SK-N-SH treated with all-trans-retinoic acid at 6 μM for 48 hours (cell line): Measurements from ENCODE around the gene PTPRT.

Source experiments
- ATAC-seq: fragments of 200-7000 bp; cut with Tn5 transposase; 3 replicates; pipeline ENCODE4 v1.9.1; 2020; ENCODE audit warnings: mild to moderate bottlenecking, moderate library complexity
- ARNTL ChIP-seq: fragments of 450-650 bp; formaldehyde crosslinking; IDR thresholded peaks from 2 replicates; pipeline ENCODE4 v1.5.0; 2020; ENCODE audit warnings: low read depth, mild to moderate bottlenecking, moderate library complexity, borderline replicate concordance
- BACH2 ChIP-seq: fragments of 250-450 bp; sonication (Bioruptor Pico); IDR thresholded peaks from 2 replicates; pipeline ENCODE4 v1.9.0; 2021; ENCODE audit warnings: mild to moderate bottlenecking, borderline replicate concordance
- CREB5 ChIP-seq: fragments of 250-450 bp; sonication (Bioruptor Pico); IDR thresholded peaks from 2 replicates; pipeline ENCODE4 v1.5.1; 2020; ENCODE audit warnings: low read depth, mild to moderate bottlenecking, moderate library complexity
- CSDC2 ChIP-seq: fragments of 250-450 bp; sonication (Bioruptor Pico); IDR thresholded peaks from 2 replicates; pipeline ENCODE4 v1.5.0; 2020; ENCODE audit warnings: mild to moderate bottlenecking, moderate library complexity
- CSRNP3 ChIP-seq: fragments of 250-450 bp; sonication (Bioruptor Pico); IDR thresholded peaks from 2 replicates; pipeline ENCODE4 v1.5.1; 2021; ENCODE audit warnings: mild to moderate bottlenecking, moderate library complexity
- ESRRG ChIP-seq: fragments of 250-450 bp; sonication (Bioruptor Pico); IDR thresholded peaks from 2 replicates; pipeline ENCODE4 v1.6.1; 2021; ENCODE audit warnings: mild to moderate bottlenecking
- GLIS3 ChIP-seq: fragments of 250-450 bp; sonication (Bioruptor Pico); IDR thresholded peaks from 2 replicates; pipeline ENCODE4 v1.5.0; 2020; ENCODE audit warnings: mild to moderate bottlenecking, moderate library complexity
- ISL1 ChIP-seq: fragments of 250-450 bp; sonication (Bioruptor Pico); IDR thresholded peaks from 2 replicates; pipeline ENCODE4 v2.1.2; 2022; ENCODE audit warnings: mild to moderate bottlenecking, moderate library complexity
- OSR1 ChIP-seq: fragments of 250-450 bp; sonication (Bioruptor Pico); IDR thresholded peaks from 2 replicates; pipeline ENCODE4 v1.8.0; 2022; ENCODE audit warnings: moderate library complexity, mild to moderate bottlenecking, inconsistent platforms
- POU6F1 ChIP-seq: fragments of 250-450 bp; sonication (Bioruptor Pico); IDR thresholded peaks from 2 replicates; pipeline ENCODE4 v1.8.0; 2021; ENCODE audit warnings: low read depth, mild to moderate bottlenecking, moderate library complexity, borderline replicate concordance
- PPARA ChIP-seq: fragments of 250-450 bp; sonication (Bioruptor Pico); IDR thresholded peaks from 2 replicates; pipeline ENCODE4 v1.5.0; 2020; ENCODE audit warnings: mild to moderate bottlenecking, borderline replicate concordance
- RARB ChIP-seq: fragments of 250-450 bp; sonication (Bioruptor Pico); IDR thresholded peaks from 2 replicates; pipeline ENCODE4 v1.8.0; 2021; ENCODE audit warnings: mild to moderate bottlenecking, moderate library complexity
- SNAI2 ChIP-seq: fragments of 250-450 bp; sonication (Bioruptor Pico); IDR thresholded peaks from 2 replicates; pipeline ENCODE4 v1.5.0; 2020; ENCODE audit warnings: mild to moderate bottlenecking, moderate library complexity
- TCF4 ChIP-seq: fragments of 250-450 bp; sonication (Bioruptor Pico); IDR thresholded peaks from 2 replicates; pipeline ENCODE4 v1.8.0; 2021; ENCODE audit warnings: mild to moderate bottlenecking, moderate library complexity, borderline replicate concordance
- TOX ChIP-seq: fragments of 250-450 bp; sonication (Bioruptor Pico); IDR thresholded peaks from 2 replicates; pipeline ENCODE4 v1.8.0; 2021; ENCODE audit warnings: mild to moderate bottlenecking, moderate library complexity, borderline replicate concordance
- TSHZ2 ChIP-seq: fragments of 250-450 bp; sonication (Bioruptor Pico); IDR thresholded peaks from 2 replicates; pipeline ENCODE4 v1.5.0; 2020; ENCODE audit warnings: mild to moderate bottlenecking, moderate library complexity
- ZC3H10 ChIP-seq: fragments of 250-450 bp; sonication (Bioruptor Pico); IDR thresholded peaks from 2 replicates; pipeline ENCODE4 v1.5.1; 2021; ENCODE audit warnings: mild to moderate bottlenecking, moderate library complexity
- ZFP30 ChIP-seq: fragments of 450-650 bp; formaldehyde crosslinking; IDR thresholded peaks from 2 replicates; pipeline ENCODE4 v1.5.0; 2022; ENCODE audit warnings: mild to moderate bottlenecking, moderate library complexity
- ZNF565 ChIP-seq: fragments of 450-650 bp; formaldehyde crosslinking; conservative IDR thresholded peaks from 2 replicates; pipeline ENCODE4 v1.5.0; 2020; ENCODE audit warnings: low read depth, mild to moderate bottlenecking, moderate library complexity
- ZNF70 ChIP-seq: fragments of 450-650 bp; formaldehyde crosslinking; IDR thresholded peaks from 2 replicates; pipeline ENCODE4 v1.5.0; 2020; ENCODE audit warnings: mild to moderate bottlenecking, moderate library complexity
- ZNF8 ChIP-seq: fragments of 450-650 bp; formaldehyde crosslinking; IDR thresholded peaks from 2 replicates; pipeline ENCODE4 v1.5.0; 2020; ENCODE audit warnings: mild to moderate bottlenecking, moderate library complexity

The PTPRT gene

GRCh38 chr20:42792052-42792451, 397.7 kb downstream of the PTPRT start:
- TF ChIP-seq PPARA (CRISPR knock-in tag): no peak
- TF ChIP-seq RARB (CRISPR knock-in tag): no peak
- TF ChIP-seq ARNTL (CRISPR knock-in tag): no peak
- TF ChIP-seq TSHZ2 (CRISPR knock-in tag): no peak
- TF ChIP-seq TCF4 (CRISPR knock-in tag): no peak
- TF ChIP-seq ZFP30 (CRISPR knock-in tag): no peak
- TF ChIP-seq GLIS3: no peak
- TF ChIP-seq ESRRG: no peak
- TF ChIP-seq CREB5: no peak
- TF ChIP-seq ZC3H10 (CRISPR knock-in tag): no peak
- TF ChIP-seq OSR1: no peak
- TF ChIP-seq BACH2 (CRISPR knock-in tag): no peak
- no peak for TF ChIP-seq ZNF70
- ATAC-seq: no peak

GRCh38 chr20:42790111-42790510, 399.6 kb downstream of the PTPRT start:
- no peak for ATAC-seq
- no peak for TF ChIP-seq ISL1 (CRISPR knock-in tag)
- no peak for TF ChIP-seq ZFP30 (CRISPR knock-in tag)
- TF ChIP-seq PPARA (CRISPR knock-in tag): no peak
- TF ChIP-seq ZNF8 (CRISPR knock-in tag): no peak
- TF ChIP-seq CREB5: no peak

GRCh38 chr20:42788707-42789106, 401.0 kb downstream of the PTPRT start:
- ATAC-seq: no peak

GRCh38 chr20:42785041-42785440, 404.7 kb downstream of the PTPRT start:
- no peak for TF ChIP-seq POU6F1 (CRISPR knock-in tag)
- TF ChIP-seq TOX: no peak
- no peak for TF ChIP-seq ZNF70
- TF ChIP-seq ZFP30 (CRISPR knock-in tag): no peak
- TF ChIP-seq CSDC2 (CRISPR knock-in tag): no peak
- TF ChIP-seq BACH2 (CRISPR knock-in tag): no peak
- TF ChIP-seq ESRRG: no peak
- no peak for TF ChIP-seq PPARA (CRISPR knock-in tag)
- TF ChIP-seq SNAI2 (CRISPR knock-in tag): no peak
- TF ChIP-seq CSRNP3 (CRISPR knock-in tag): no peak
- no peak for TF ChIP-seq TCF4 (CRISPR knock-in tag)
- TF ChIP-seq OSR1: no peak
- TF ChIP-seq ZC3H10 (CRISPR knock-in tag): no peak
- ATAC-seq: no peak

More at GRCh38 chr20:42788707-42789106, 401.0 kb downstream of the PTPRT start:
- no peak for TF ChIP-seq CREB5
- TF ChIP-seq ARNTL (CRISPR knock-in tag): no peak
- no peak for TF ChIP-seq ZNF8 (CRISPR knock-in tag)
- TF ChIP-seq ZC3H10 (CRISPR knock-in tag): no peak
- TF ChIP-seq ZNF565 (CRISPR knock-in tag): no peak
- TF ChIP-seq ZFP30 (CRISPR knock-in tag): no peak
- TF ChIP-seq CSDC2 (CRISPR knock-in tag): no peak
- TF ChIP-seq OSR1: no peak
- no peak for TF ChIP-seq BACH2 (CRISPR knock-in tag)
- TF ChIP-seq, all 23 proteins: peak for 0
